Stimulated activated CD8-positive, alpha-beta memory T cell treated with anti-CD3 and anti-CD28 coated beads, Interleukin-4, amount 100 ng/mL, for 4 hours (primary cell): ENCODE results near the gene GNA15.
"Not testable (repeated sequence)": the region's sequence is repeated elsewhere in the genome, so short reads cannot be mapped to it uniquely, and the experiment has no call there.

ENCODE experiments used
- DNase-seq, 2 donors: peaks; one replicate each; pipeline ENCODE4 v3.0.0-alpha.2; 2020; ENCODE audit warnings: low read depth in 2 of 2, low spot score in 1 of 2

The GNA15 gene

DNA sequence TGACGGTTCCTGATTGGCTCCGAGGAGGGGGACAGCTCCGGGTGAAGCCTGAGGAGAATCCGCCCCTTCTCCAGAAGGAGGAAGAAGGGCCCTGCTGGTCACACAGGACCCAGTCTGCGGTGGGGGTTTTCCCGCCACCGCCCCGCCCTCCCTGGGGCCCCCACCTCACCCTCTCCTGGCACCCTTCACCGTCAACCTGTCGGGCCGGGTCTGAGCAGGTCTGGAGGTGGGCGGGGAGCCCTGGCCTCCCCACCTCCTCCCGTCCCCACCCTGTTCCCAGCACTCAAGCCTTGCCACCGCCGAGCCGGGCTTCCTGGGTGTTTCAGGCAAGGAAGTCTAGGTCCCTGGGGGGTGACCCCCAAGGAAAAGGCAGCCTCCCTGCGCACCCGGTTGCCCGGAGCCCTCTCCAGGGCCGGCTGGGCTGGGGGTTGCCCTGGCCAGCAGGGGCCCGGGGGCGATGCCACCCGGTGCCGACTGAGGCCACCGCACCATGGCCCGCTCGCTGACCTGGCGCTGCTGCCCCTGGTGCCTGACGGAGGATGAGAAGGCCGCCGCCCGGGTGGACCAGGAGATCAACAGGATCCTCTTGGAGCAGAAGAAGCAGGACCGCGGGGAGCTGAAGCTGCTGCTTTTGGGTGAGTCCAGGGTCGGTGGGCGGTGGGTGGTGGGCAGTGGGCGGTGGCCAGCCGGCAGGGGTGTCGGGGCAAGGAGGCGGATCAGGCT lies at the start of gene GNA15:
GNA15 (plus strand) TSS at position 73 of the 723 bp plus-strand sequence; CDS start at position 491, 418 bp downstream.
- no peak for DNase-seq

- no peak for DNase-seq
Observed at GRCh38 chr19:3087769-3088168, 48.1 kb upstream of the GNA15 start.

- not testable (repeated sequence) for DNase-seq
Observed at GRCh38 chr19:3089299-3089855, 46.5 kb upstream of the GNA15 start.

GRCh38 chr19:3094601-3095440 lies 41.0 kb upstream of the GNA15 start:
- DNase-seq, result no peak

DNA sequence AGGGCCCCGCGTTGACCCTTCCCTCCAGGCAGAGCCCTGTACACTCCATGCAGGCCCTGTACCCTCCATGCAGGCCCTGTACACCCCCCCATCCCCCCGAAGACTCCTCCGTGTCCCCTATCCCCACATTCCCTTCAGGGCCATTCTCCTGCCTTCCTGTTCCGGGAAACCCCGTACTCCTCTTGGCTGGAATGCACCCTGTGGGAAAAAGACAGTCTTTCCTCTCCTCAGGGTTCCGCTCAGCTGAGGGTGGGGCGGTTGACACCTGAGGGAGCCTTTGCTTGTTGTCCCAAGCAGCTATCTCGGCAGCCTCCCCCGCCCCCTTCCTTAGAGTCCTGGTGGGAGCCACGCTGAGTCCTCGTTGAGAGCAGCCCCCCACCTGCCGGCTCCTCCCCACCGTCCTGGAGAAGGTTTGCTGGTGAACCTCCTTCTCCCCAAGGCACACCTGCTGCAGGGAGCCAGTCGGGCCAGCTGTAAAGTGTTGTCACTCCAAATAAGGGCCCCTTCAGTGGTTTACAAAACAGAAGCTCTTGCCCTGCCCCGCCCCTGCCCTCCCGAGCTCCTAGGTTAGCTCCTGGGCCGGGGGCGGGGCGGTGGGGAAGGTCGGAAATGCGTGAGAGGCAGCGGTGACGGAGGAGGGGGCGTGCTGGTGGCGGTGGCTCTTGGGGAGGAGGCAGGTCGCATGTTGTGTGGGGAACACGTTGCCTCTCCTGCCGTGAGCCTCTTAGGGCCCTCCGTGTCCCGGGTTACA lies 40.2 kb upstream of the GNA15 start:
- peak in 1 of 2 donors; percentile 54 for DNase-seq

GRCh38 chr19:3096267-3096901 lies 39.4 kb upstream of the GNA15 start:
- no peak for DNase-seq

DNA sequence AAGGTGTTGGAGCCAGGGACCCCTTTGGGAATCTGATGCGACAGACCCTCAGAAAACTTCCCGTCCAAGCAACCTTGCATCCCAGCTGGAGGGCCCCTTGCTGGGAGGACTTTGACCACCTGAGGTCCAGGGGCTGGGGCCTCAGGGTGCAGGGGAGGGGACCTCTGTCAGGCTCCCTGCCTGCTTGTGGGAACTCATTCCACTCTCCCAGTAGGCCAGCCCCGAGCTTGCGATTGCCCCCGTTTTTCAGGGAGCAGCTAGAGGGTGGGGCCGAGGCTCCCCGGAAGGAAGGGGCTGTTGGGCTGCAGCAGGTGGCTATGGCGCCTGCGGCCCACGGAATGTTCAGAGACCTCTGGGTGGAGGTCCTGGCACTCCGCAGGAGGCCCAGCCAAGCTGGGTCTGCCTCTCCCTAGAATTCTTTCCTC lies 38.9 kb upstream of the GNA15 start:
- no peak for DNase-seq

DNA sequence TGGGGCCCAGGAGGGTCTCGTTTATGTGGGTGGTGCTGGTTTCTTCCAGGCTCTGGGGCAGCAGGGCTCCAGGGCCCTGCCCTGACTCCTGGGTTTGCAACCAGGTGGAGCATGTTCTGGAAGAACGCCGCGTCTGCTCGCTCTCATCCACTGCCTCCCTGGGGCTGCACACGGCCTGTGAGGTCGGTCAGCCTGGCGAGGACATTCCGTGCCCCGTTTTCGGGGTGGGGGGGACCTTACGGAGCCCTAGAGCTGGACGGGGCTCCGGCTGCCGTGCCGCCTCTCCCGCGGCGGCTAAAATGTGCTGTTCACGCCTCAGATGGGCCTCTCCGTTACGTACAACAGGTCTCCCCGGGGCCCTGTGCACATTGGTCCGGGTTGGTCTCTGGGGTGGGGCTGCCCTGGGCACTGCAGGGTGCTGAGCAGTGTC lies 38.4 kb upstream of the GNA15 start:
- DNase-seq, result no peak

DNA sequence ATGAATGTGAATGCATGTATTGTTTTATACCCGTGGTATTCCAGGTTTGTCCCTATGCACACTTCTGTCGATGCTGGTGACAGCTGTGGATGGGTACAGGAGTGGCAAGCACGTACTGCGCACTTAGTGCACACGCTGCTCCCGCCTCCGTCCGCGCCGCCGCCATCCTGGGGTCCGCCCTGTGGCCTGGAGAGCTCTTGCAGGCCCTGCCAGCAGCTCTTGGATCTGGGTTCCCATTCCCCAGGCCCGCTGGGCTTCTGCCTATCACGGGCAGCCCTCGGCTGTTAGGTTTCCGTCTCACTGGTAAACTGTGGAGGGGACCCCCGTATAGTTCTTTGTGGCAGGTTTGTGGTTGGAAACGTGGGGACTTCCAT lies 37.7 kb upstream of the GNA15 start:
- DNase-seq, result no peak

DNA sequence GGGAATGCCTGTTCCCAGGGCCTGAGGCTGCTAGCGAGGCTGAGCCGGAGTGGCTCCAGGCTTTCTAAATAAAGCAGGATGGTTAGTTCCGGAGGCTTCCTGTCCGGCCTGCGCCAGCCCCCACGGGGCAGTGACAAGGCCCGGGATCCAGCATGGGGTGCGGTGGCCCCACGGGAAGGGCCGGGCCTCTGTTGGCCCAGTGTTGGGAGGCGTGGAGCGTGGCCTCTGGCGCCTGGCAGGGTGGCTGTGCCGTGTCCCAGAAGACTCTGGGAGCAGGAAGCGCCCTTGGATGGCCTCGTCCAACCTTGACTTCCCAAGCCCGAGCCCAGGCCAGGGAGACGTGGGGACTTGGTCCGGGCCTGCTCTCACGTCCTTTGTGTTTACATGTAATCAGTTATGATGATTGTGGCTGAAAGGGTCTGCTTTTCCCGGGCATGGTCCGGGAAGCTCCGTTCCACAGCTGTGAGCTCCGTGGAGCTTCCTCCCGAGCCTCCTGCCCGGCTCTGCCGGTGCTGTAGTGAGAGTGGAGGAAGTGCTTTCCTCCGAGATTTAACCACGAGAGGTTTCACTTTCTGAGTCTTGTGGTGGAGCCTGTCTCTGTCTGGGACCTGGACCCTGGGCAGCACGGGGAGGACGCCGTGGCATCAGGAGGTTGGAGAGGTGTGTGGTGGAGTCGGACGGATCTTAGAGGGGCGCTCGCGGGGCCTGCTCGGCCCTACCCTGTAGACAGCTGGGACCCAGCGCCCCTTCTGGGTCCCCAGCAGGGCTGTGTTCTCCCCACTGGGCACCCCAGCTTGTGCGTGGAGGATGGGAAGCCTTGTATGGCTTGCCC lies 37.1 kb upstream of the GNA15 start:
- no peak for DNase-seq

DNA sequence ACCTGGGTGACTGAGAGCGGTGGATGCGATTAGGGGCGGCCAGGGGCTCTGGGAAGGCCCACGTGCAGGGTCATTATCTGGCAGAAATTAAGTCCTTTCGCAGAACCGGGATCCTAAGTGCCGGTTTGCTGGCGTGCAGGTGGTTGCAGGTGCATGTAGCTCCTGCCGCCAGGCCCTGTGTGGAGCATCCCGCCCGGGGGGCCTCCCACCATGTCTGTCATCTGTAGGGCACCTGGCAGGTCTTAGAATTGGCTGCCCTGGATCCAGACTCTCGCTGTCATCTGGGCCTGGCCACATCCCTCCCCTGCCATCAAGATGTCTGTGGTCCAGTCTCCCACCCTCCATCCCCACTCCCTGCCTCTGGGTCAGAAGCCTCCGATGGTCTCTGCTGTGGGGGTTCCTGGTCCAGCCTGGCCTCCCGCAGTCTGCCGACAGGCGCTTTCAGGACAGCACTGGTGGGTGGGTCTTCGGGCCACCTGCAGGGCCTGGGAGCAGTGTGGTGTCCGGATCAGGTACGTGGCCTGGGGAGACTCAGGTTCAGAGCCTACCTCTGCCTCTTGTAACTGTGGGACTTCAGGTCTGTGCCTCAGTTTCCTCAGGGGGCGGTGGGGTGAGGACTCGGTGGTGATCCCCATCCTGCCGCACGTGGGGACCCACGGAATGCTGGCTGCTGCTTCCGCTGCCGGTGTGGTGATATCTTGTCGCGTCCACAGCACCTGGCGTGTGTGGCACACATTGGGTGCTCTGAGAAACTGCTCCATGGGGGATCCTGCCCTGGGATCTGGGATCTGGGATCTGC lies 36.3 kb upstream of the GNA15 start:
- no peak for DNase-seq

- DNase-seq, result no peak
Observed at GRCh38 chr19:3100331-3100730, 35.5 kb upstream of the GNA15 start.

DNA sequence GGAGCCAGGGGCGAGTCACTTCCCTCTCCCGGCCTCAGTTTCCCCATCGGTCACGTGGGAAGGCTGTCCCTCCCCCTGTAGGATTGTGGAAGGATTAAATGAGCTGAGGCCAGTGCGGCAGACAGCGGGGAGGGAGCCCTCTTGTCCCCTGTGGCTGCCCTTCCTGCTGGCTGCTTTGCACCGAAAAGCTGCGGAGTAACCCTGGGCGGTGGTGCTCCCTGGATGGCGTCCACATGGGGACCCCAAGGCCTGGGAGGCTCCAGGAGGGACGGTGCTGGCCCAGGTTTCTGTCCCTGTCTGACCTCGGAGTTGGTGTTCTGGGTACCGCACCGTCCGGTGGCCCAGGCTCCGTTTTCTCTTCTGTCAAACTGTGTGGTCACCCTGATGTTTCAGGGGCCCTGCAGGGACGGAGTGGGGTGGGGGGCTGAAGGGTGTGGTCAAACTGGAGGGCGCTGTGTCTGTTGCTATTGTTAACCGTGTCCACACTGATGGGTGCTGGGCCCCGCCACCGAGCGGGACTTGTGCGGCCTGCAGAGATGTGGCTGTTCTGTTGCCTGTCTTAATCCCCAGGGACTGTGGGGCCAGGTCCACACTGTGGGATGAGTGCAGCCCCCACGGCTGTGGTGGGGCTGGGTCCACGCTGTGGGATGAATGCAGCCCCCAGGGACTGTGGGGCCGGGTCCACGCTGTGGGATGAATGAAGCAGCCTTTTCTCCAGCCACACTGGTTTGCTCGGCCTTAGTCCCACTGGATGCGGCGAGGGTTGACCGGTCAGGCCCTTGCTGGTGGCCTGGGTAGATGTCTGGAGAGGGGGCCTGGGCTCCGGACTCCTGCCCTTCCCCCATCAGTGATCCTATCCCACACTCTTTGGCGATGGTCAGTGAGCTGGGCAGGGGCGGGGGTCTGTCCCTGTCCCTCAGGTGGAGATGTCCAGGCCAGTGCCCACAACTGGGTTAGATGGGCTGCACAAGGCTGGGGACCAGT lies 34.8 kb upstream of the GNA15 start:
- no peak for DNase-seq

GRCh38 chr19:3102239-3103140 lies 33.3 kb upstream of the GNA15 start:
- no peak for DNase-seq

DNA sequence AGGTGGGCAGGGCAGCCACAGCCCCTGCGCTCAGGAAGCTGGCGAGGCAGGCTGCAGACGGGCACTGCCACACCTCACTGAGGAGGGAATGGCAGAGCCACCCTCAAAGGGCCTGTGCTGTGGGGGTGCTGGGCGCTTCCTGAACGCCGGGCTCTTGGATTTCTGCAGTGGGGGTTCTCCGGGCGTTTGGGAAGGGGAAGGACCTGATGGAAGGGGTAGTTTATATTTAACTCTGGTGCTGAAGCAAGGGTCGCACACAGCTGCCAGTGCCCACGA lies 31.2 kb upstream of the GNA15 start:
- no peak for DNase-seq

GRCh38 chr19:3105641-3106508 lies 30.0 kb upstream of the GNA15 start:
- no peak for DNase-seq
